T-helper 1 cell (primary cell): ENCODE data around the gene ITGB7.
"Not testable (repeated sequence)": the region's sequence is repeated elsewhere in the genome, so short reads cannot be mapped to it uniquely, and the experiment has no call there.

Experiments used
- DNase-seq, 5 donors: peaks; one replicate each; pipeline ENCODE4 v3.0.0-alpha.2; 2012 to 2020

Gene ITGB7

DNA sequence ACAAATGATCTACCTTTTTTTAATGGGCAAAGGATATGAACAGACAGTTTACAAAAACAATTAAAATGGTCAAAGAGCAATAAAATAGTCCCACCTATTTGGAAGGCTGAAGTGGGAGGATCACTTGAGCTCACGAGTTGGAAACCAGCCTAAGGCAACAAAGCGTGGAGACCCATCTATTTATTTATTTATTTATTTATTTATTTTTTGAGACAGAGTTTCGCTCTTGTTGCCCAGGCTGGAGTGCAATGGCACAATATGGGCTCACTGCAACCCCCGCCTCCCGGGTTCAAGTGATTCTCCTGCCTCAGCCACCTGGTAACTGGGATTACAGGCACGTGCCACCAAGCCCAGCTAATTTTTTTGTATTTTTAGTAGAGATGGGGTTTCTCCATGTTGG, 29.6 kb downstream of the ITGB7 start:
- not testable (repeated sequence) for DNase-seq

DNA sequence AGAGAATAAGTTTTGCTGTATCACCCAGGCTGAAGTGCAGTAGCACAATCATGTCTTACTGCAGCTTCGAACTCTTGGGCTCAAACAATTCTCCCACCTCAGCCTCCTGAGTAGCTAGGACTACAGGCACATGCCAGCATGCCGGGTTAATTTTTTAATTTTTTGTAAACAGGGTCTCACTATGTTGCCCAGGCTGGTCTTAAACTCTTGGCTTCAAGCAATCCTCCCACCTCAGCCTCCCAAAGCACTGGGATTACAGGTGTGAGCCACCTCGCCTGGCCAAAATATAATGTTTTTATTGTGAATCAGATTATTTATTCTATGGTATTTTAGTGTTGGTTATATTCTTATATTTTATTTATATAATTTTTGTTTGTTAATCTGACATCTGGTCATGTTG, 30.3 kb downstream of the ITGB7 start:
- no peak for DNase-seq

GRCh38 chr12:53174881-53175491, 32.1 kb downstream of the ITGB7 start:
- DNase-seq: no peak

DNA sequence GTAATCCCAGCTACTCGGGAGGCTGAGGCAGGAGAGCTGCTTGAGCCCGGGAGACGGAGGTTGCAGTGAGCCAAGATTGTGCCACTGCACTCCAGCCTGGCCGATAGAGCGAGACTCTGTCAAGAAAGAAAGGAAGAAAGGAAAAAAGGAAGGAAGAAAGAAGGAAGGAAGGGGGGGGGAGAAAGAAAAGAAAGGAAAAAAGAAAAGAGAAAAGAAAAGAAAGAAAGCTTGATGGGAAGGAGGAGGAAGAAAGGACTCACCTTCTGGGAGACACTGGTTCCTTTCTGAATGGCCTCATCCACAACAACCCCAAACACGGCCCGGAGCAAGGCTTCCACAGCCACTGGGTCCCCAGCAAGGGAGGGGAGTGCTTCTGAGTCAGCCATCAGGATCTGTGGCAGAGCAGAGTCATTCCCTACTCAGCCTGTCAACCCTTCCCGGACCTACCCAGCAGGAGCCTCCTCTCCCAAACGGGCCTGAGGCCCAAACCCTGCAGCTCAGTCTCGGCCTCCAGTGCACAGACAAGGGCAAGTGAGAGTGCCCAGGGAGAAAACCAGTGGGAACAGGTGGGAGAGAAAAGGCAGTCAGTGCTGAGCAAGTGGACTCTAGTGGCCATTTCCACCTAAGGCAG, 33.9 kb downstream of the ITGB7 start:
- no peak for DNase-seq

- no peak for DNase-seq
These were observed 34.7 kb downstream of the ITGB7 start for GRCh38 chr12:53172352-53172751.

DNA sequence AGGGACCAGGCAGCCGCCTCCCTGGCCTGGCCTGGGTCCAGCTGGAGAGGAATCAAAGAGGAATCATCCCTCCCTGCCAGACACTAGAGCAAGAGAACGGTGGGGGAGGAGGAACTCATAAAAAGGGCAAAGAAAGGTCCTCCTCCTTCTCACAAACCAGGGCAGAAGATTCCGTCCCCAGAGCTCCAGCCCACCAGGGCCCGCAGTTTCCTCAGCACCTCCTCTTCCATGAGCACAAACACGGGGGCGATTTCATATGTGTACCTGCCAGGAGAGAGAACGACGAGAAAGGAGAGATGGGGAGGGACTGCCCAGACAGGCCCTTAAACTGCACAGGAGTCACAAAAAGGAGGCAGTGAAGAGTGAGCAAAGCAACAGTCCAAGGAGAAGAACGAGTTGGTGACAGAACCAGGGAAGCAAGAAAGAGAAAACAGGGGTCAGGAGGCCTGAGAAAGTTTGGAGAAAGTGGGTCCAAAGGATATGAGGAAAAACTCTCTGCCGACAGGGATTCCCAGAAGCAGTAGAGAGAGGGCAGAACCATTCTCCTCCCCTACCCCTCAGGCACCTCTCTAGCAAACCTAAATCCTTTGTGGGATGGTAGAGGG, 35.2 kb downstream of the ITGB7 start:
- no peak for DNase-seq

DNA sequence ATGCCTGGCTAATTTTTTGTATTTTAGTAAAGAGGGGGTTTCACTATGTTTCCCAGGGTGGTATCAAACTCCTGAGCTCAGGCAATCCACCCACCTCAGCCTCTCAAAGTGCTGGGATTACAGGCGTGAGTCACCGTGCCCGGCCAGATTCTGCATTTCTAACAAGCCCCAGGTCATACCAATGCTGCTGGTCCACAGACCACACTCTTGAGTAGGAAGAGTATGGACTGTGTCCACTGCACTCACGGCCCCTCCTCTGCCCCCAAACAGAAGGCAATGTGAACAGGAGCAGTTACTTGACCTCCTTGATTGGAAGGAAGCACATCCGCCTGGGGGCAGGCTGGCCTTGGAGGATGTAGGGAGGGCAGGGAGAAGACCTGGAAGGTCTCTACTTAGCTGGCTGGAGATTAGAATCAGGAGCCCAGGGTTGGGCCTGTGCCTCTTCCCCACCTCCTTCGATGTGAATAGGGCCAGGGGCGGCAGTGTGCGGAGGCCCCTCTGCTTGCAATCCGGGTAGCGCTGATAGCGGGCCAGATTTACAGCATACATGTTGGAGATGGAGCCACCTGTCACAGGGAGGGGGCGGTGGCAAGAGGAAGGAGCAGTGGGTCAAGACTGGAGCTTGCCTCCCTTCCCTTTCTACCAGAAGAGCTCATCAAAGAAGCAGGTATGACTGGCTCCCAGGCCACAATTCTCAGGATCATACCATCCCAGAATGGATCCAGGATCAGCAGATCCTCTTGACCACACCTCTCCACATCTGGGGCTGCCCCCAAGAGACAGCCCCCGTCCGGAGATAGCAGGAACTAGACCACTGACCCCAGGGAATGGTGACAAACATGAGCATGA, 36.0 kb downstream of the ITGB7 start:
- DNase-seq: no peak

GRCh38 chr12:53170215-53170614, 36.8 kb downstream of the ITGB7 start:
- no peak for DNase-seq

- DNase-seq: no peak
These were observed 37.4 kb downstream of the ITGB7 start for GRCh38 chr12:53169644-53170043.

DNA sequence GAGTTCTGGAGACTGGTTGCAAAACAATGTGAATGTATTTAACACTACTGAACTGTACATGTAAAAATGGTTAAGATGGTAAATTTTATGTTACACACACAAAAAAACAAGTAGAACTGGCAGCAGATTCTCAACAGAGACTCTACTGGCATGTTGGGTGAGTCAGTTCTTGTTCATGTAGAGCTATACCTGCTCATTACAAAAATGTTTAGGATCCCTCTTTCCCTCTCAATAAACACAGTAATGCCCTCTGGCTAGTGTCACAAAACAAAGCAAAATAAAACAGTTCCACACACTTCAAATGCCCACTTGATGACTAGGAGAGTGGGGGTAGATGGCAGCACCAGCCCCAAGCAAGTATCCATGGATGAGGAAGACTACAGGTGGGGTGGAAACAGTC, 40.2 kb downstream of the ITGB7 start:
- DNase-seq: no peak

GRCh38 chr12:53163008-53163407, 44.0 kb downstream of the ITGB7 start:
- DNase-seq: not testable (repeated sequence)

GRCh38 chr12:53161119-53161911, 45.7 kb downstream of the ITGB7 start:
- DNase-seq: no peak

DNA sequence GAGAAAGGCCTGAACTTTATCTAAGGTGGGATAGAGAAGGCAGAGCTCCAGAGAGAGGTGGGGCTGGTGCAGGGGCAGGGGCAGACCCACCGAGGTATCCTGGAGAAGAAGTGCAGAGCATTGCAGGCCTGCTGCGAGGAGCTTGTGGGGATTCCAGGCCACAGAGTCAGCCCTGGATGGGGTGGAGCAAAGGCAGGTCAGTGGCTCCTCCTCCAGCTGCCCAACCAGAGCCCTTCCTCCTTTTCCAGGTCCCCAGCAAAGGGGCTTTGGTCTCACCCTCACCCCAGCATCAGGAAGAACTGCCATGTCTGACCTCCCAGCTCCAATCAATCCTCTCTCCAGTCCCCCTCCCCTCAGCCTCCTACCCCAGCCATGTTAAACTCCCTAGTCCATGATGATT, 46.4 kb downstream of the ITGB7 start:
- DNase-seq: no peak

- DNase-seq: no peak
These were observed 47.1 kb downstream of the ITGB7 start for GRCh38 chr12:53160000-53160399.

- peak; percentile 63 to 89 (median 78) for DNase-seq
These were observed 47.7 kb downstream of the ITGB7 start for GRCh38 chr12:53159195-53159839.

- no peak for DNase-seq
These were observed 54.7 kb downstream of the ITGB7 start for GRCh38 chr12:53152390-53152789.

GRCh38 chr12:53151039-53151438, 56.0 kb downstream of the ITGB7 start:
- no peak for DNase-seq

- no peak for DNase-seq
These were observed 59.4 kb downstream of the ITGB7 start for GRCh38 chr12:53147653-53148052.

- DNase-seq: no peak
These were observed 59.9 kb downstream of the ITGB7 start for GRCh38 chr12:53147181-53147580.

DNA sequence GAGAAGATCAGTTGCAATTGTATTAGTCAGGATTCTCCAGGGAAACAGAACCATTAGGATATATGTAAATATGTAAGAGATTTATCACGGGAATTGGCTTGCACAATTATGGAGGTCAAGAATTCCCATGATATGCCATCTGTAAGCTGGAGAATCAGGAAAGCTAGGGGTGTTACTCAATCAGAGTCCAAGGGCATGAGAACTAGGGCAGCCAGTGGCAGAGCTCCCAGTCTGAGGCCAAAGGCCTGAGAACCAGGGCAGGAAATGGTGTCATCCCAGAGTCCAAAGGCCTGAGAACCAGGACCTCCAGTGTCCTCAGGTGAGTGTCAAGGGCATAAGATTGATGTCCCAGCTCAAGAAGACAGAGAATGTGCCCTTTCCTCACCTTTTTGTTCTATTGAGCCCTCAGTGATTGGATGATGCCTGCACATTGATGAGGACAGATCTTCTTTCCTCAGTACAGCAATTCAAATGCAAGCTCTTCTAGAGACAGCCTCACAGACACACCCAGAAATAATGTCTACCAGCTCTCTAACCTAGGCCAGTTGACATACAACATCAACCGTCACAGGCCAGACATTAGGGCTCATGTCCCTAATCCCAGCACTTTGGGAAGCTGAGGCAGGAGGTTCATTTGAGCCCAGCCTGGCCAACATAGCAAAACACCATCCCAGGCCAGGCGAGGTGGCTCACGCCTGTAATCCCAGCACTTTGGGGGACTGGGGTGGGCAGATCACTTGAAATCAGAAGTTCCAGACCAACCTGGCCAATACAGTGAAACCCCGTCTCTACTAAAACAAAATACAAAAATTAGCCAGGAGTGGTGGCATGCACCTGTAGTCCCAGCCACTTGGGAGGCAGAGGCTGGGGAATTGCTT, 61.4 kb downstream of the ITGB7 start:
- DNase-seq: no peak

- DNase-seq: no peak
These were observed 63.7 kb downstream of the ITGB7 start for GRCh38 chr12:53143355-53143754.
